Activated naive CD4-positive, alpha-beta T cell treated with anti-CD3 and anti-CD28 coated beads for 36 hours (primary cell): ENCODE measurements around the gene PTPRU. TPM values are rescaled to one million over a fixed set of nuclear protein-coding genes. Genes with fewer than 3 reads are reported as not detected.
A peak's percentile ranks its signal among the peaks of the same experiment; 100 is the strongest.

Experiments used
- CTCF ChIA-PET: fragments of 350-600 bp; sonication (Branson Sonifier 250); formaldehyde crosslinking; loops from one replicate; lab custom pipeline; 2021; ENCODE audit warnings: antibody characterized with exemption; lab: Charles Lee
- DNase-seq: peaks from one replicate; pipeline ENCODE4 v3.0.0-alpha.2; 2020
- H3K27ac Mint-ChIP-seq: one replicate; pipeline ENCODE4 v1.8.0; 2021; ENCODE audit warnings: mild to moderate bottlenecking, mixed read lengths
- H3K27me3 Mint-ChIP-seq: one replicate; pipeline ENCODE4 v1.8.0; 2021; ENCODE audit warnings: low read depth, mixed read lengths
- H3K36me3 Mint-ChIP-seq: one replicate; pipeline ENCODE4 v1.8.0; 2021; ENCODE audit warnings: low read depth, mixed read lengths
- H3K4me1 Mint-ChIP-seq: one replicate; pipeline ENCODE4 v1.8.0; 2021; ENCODE audit warnings: low read depth, mixed read lengths
- H3K4me3 Mint-ChIP-seq: one replicate; pipeline ENCODE4 v1.8.0; 2021; ENCODE audit warnings: mild to moderate bottlenecking, moderate library complexity, mixed read lengths
- H3K9me3 Mint-ChIP-seq: one replicate; pipeline ENCODE4 v1.8.0; 2021; ENCODE audit warnings: mixed read lengths
- intact Hi-C: fragments of 100-400 bp; cut with micrococcal nuclease; formaldehyde crosslinking; loops from one replicate; pipeline ENCODE4 v1.15.1; 2023
- total RNA-seq, 2 experiments: library from RNA; stranded (reverse); gene quantifications; one replicate each; pipeline ENCODE4 v1.2.3, GENCODE V29; 2021

The PTPRU gene
- total RNA-seq, 2 experiments from 2014 or later: 0.15 to 0.38 TPM

DNA sequence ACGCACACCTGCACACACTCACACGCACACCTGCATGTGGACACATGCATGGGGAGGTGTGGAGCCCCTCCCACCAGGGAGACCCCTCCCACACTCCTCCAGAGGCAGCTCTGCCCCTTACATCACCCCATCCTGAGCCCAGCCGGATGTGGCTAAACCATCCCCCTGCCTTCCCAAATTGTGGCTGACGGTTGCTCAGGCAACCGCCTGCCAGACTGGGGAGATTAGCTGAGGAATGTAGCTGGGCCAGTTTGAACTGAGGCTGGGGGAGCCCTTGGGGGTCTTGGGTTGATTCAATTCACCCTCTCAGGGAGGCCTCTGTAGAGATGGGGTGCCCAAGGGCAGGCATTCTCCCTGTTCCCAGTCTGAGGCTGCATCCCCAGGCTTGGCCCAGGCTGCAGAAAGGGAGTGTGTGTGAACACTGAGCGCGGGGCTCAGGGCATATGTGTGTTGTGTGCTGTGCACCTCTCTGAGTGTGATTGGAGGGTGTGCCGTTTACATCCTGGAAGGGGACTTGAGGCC, 12.9 kb downstream of the PTPRU start:
- no peak overlapping the region for H3K4me3 Mint-ChIP-seq
- H3K36me3 Mint-ChIP-seq: no peaks in the 10 kb centered on the region
- no peak overlapping the region for H3K27ac Mint-ChIP-seq
- H3K27me3 Mint-ChIP-seq: peaks cover 2% of the 10 kb centered on the region
- no peaks in the 10 kb centered on the region for H3K4me1 Mint-ChIP-seq
- intact Hi-C loops: no loop called here
- H3K9me3 Mint-ChIP-seq: no peaks in the 10 kb centered on the region
- DNase-seq: no peak
- CTCF ChIA-PET: no interaction called here

DNA sequence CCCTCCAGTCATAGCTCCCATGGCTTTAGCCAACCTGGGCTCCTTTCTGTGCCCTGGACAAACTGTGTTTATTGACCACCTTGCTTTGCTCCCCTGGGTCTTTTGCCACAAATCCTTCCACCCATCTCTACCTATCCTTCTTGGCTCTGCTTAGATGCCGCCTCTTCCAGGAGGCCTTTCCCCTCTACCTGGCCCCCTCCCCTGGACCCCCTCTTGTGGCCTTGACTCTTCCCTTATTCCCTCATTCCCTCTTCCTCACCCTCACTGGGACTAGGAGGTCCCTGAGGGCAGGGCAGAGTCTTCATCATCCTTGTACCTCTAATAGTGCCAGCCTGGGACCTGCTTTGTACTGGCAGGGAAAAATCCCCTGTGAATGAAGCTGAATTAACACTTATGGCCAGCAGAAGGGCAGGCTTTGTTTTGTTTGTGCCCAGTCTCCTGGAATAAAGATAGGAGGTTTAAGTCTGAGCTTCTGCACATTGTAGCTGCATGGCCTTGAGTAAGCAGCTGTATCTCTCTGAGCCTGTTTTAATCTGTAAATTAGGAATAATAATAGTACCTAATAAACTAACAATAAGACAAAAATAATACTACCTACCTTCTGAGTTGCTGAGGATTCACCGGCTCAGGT, 13.7 kb downstream of the PTPRU start:
- Mint-ChIP-seq H3K27me3 (peaks cover 2% of the 10 kb centered on the region), H3K9me3 (no peaks in the 10 kb centered on the region), H3K36me3 (no peaks in the 10 kb centered on the region), H3K27ac (no peak overlapping the region), H3K4me3 (no peak overlapping the region), H3K4me1 (no peaks in the 10 kb centered on the region)
- CTCF ChIA-PET: interaction anchor here (0.6 kb wide), 1 partner anchor 33 kb away, joined by 5 read pairs; no protein-coding TSS in a partner anchor
- intact Hi-C loops: no loop called here
- no peak for DNase-seq

DNA sequence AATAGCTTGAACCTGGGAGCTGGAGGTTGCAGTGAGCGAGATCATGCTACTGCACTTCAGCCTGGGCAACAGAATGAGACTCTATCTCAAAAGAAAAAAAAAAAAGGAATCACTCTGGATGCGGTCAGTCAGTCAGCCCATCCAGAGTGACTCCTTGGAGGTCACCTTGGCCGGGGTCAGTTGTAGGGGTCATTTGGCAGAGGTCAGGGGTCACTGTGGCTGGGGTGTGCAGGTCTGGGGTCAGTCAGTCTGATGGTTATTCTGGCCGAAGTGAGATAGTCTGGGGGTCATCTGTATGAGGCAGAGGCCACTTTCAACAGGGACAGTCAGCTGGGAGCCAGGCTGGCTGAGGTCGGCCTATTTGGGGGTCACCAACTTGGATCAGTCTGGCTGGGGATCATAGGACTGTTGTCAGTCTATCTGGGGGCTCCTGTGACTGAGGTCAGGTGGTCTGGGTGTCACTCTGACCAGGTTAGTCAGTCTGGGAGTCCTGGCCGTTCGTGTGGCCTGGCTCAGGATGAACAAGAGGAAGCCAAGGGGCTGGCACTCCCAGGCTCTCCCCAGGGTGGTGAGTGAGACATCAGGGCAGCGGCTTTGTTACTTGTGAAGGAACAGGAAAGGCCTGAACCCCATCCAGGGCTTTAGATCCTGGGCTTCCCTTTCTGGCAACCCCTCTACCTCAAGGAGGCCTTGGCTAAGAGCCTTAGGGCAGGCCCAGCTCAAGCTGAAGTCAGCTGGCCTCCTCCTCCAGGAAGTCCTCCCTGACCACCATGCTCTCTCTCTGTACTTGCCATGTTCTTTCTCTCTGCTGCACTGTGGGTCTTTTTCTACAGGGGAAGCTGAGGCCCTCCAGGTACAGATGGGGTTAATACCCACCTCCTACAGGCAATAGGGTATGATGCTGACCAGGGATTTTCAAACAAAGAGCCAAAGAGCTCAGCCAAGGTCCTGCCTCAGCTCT, 15.1 kb downstream of the PTPRU start:
- Mint-ChIP-seq H3K27me3 (peaks cover 2% of the 10 kb centered on the region), H3K9me3 (no peaks in the 10 kb centered on the region), H3K36me3 (no peaks in the 10 kb centered on the region), H3K27ac (no peak overlapping the region), H3K4me1 (no peaks in the 10 kb centered on the region), H3K4me3 (no peak overlapping the region)
- intact Hi-C loops: no loop called here
- DNase-seq: no peak
- CTCF ChIA-PET: interaction anchor here (0.5 kb wide), 1 partner anchor 15 kb away, joined by 3 read pairs; the partner anchor contains the start of gene PTPRU

DNA sequence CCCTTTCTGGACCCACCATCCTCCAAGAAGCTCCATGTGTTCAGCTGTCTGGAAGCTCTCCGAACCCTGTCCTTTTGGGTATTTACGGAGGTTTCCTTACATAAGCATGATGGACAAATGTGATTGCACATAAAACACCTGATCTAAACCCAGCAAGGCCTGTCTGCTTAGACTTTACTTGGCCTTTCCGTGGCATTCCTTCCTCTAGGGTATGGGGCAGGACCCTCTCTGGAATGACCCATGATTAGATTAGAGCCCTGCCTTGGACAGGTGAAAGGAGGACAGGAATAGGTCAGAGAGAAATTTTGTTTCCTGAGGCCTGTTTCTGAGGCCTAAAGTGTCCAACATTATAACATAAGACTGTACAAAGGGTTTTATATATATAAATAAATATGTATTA, 16.9 kb downstream of the PTPRU start:
- Mint-ChIP-seq H3K27ac (no peak overlapping the region), H3K36me3 (no peaks in the 10 kb centered on the region), H3K4me3 (no peak overlapping the region), H3K4me1 (no peaks in the 10 kb centered on the region), H3K27me3 (peaks cover 8% of the 10 kb centered on the region), H3K9me3 (no peaks in the 10 kb centered on the region)
- intact Hi-C loops: no loop called here
- CTCF ChIA-PET: no interaction called here
- no peak for DNase-seq

DNA sequence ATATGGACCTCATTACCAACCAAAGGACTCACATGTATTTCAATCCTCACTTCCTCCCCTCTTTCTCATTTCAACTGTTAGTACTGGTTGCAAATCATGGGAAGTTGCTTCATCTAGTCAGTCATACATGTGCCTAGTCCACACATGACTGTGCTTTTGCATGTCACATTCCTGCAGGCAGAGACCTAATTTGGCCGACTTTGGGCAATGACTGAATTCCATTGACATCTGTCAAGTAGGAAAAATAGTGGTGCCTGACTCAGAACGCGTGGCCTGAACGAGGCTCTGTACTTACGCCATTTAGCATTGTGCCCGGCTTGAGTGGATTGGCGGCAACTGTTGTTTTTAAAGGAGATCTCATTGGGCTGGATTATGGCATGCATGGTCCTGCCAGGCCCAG, 18.0 kb downstream of the PTPRU start:
- no peak overlapping the region for H3K4me3 Mint-ChIP-seq
- H3K9me3 Mint-ChIP-seq: no peaks in the 10 kb centered on the region
- H3K4me1 Mint-ChIP-seq: no peaks in the 10 kb centered on the region
- DNase-seq: no peak
- H3K27me3 Mint-ChIP-seq: peaks cover 16% of the 10 kb centered on the region
- intact Hi-C loops: no loop called here
- no peaks in the 10 kb centered on the region for H3K36me3 Mint-ChIP-seq
- CTCF ChIA-PET: no interaction called here
- H3K27ac Mint-ChIP-seq: no peak overlapping the region

DNA sequence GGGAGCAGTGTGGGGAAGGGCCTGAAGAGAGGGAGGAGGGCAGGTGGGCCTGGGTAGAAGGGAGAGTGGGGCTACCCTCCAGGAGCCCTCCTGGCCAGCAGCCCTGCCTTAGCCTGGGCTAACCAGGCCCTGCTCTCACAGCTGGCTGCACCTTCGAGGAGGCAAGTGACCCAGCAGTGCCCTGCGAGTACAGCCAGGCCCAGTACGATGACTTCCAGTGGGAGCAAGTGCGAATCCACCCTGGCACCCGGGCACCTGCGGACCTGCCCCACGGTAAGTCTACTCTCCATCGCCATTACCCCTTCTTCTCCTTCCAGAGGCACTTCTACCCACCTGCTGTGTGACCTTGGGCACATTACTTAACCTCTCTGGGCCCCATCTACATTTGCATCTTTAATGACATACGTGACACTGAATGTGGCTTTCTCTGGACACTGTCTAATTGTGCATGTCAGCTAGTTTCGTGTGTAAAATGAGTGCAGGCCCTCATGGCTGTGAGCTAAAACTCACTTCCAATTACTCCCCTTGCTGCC, 18.9 kb downstream of the PTPRU start:
- H3K4me3 Mint-ChIP-seq: no peak overlapping the region
- H3K9me3 Mint-ChIP-seq: no peaks in the 10 kb centered on the region
- CTCF ChIA-PET: interaction anchor here (0.6 kb wide), 1 partner anchor 19 kb away, joined by 3 read pairs; the partner anchor contains the start of gene PTPRU
- H3K4me1 Mint-ChIP-seq: peaks cover 2% of the 10 kb centered on the region
- H3K27ac Mint-ChIP-seq: no peak overlapping the region
- no peaks in the 10 kb centered on the region for H3K36me3 Mint-ChIP-seq
- intact Hi-C loops: no loop called here
- H3K27me3 Mint-ChIP-seq: peaks cover 16% of the 10 kb centered on the region
- DNase-seq: no peak

DNA sequence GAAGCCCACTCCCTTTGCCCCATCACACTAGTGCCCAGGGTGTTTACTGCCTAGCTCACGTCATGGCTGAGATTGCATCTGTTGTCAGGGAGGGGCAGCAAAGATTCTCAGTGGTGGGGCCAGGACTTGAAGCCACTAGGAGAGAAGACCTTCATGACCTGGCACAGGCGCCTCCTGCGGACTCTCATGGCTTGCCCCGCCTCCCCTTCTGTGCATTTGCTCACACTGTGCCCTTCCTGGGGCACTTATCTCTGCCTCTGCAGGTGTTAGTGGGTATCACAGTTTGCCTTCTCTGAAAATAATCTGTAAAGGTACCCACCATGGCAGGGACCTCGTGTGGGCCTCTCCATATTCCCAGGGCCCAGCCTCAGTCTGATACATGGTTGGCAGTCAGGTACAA, 20.1 kb downstream of the PTPRU start:
- intact Hi-C loops: no loop called here
- H3K27ac Mint-ChIP-seq: no peak overlapping the region
- CTCF ChIA-PET: no interaction called here
- DNase-seq: no peak
- peaks cover 6% of the 10 kb centered on the region for H3K4me1 Mint-ChIP-seq
- H3K9me3 Mint-ChIP-seq: no peaks in the 10 kb centered on the region
- no peak overlapping the region for H3K4me3 Mint-ChIP-seq
- H3K36me3 Mint-ChIP-seq: no peaks in the 10 kb centered on the region
- H3K27me3 Mint-ChIP-seq: peaks cover 28% of the 10 kb centered on the region

DNA sequence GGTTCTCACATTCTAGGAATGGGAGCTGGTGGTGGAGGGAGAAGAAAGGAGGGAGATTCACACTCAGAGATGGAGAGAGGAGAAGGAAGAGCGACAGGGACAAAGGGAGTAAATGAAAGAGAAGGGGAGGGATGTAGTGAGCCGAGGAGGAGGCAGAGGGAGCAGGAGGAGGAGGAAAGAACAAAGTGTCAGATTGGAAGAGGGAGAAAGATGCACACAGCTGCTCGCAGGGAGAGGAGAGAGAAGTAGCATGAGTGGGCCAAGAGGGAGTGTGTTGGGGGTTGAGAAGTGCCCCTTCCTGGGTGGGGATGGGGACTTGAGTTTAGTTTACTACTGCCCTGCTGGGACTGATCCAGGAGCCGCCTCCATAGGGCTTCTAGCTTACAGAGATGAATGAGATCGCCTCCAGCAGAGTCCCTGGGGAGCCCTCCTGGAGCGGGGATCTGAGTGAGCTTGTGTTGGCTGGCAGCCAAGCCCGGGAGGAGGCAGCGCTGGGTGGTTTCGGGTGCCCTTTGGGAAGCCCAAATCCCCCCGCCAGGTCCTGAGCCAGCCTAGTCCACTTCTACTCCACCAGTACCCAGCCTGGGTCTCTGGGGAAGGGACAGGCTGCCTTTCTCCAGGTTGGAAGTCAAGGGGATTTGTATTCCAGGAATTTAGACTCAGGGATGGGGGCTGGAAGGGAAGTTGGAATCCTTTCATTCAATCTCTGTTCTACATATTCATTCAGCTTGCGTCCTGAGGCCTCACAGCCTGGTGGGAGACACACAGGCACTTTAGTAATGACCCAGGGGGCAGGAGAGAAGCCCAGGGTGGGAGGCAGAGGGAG, 20.9 kb downstream of the PTPRU start:
- H3K27ac Mint-ChIP-seq: no peak overlapping the region
- no peak for DNase-seq
- intact Hi-C loops: no loop called here
- no peak overlapping the region for H3K4me3 Mint-ChIP-seq
- H3K27me3 Mint-ChIP-seq: peaks cover 35% of the 10 kb centered on the region
- CTCF ChIA-PET: no interaction called here
- no peaks in the 10 kb centered on the region for H3K9me3 Mint-ChIP-seq
- H3K4me1 Mint-ChIP-seq: peaks cover 6% of the 10 kb centered on the region
- no peaks in the 10 kb centered on the region for H3K36me3 Mint-ChIP-seq

DNA sequence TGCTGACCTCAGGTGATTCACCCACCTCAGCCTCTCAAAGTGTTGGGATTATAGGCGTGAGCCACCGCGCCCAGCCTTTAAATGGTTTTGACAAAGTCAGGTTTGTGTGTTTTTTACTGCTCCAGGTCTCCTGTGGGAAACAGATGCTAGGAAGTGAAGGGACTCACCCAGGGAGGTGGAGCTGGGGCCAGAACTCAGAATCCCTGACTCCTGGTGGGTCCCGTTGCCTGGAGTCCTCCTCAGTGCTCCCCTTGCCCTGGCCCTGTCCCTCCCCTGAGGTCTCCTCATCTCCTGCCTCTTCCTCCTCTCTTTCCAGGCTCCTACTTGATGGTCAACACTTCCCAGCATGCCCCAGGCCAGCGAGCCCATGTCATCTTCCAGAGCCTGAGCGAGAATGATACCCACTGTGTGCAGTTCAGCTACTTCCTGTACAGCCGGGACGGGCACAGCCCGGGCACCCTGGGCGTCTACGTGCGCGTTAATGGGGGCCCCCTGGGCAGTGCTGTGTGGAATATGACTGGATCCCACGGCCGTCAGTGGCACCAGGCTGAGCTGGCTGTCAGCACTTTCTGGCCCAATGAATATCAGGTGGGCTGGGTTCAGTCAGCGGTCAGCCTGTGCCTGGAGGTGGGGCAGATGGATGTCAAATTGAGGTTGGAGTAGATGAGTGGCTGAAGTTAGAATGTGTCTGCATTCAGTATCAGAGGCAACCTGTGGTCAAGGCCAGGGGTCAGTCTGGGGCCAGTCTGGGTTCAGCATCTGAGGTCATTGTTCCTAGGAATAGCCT, 22.1 kb downstream of the PTPRU start:
- H3K36me3 Mint-ChIP-seq: no peaks in the 10 kb centered on the region
- CTCF ChIA-PET: no interaction called here
- H3K9me3 Mint-ChIP-seq: no peaks in the 10 kb centered on the region
- no peak overlapping the region for H3K4me3 Mint-ChIP-seq
- peaks cover 6% of the 10 kb centered on the region for H3K4me1 Mint-ChIP-seq
- H3K27ac Mint-ChIP-seq: no peak overlapping the region
- H3K27me3 Mint-ChIP-seq: peaks cover 38% of the 10 kb centered on the region
- intact Hi-C loops: no loop called here
- DNase-seq: no peak

DNA sequence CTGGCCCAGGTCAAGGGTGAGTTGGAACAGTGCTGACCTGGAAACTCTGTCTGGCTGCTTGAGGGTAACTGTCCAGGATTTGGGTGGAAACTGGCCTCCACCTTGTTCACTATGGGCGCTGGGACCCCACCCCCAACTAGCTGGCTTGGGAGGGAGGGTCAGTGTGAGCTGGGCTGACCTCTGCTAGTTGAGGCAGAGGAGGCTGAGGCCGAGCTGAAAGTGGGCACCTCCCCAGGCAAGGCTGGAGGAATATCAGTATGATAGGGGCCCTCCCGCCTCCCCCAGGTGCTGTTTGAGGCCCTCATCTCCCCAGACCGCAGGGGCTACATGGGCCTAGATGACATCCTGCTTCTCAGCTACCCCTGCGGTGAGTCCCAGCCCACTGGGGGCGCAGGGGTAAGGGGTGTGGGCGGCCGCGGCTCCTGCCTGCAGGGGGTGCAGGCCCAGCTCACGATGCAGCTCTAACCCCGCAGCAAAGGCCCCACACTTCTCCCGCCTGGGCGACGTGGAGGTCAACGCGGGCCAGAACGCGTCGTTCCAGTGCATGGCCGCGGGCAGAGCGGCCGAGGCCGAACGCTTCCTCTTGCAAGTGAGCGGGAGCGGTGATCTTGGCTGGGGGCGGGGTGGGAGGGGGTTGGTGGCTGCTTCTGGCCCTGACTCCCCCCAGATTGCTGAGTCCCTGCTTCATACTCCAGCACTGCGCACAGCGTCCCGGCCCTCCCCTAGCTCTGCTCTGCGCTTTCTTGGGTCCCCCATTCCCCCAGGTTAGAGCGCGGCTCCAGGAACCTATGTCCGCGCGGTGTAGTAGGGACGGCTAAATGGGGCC, 22.9 kb downstream of the PTPRU start:
- Mint-ChIP-seq H3K4me3 (peak overlapping the region; percentile 18), H3K4me1 (peaks cover 6% of the 10 kb centered on the region), H3K27me3 (peaks cover 42% of the 10 kb centered on the region), H3K9me3 (no peaks in the 10 kb centered on the region), H3K36me3 (no peaks in the 10 kb centered on the region), H3K27ac (no peak overlapping the region)
- intact Hi-C loops: no loop called here
- CTCF ChIA-PET: no interaction called here
- no peak for DNase-seq
